Calu3 (cell line): ENCODE results near the gene FIZ1. TPM values are rescaled to one million over a fixed set of nuclear protein-coding genes. Genes with fewer than 3 reads are reported as not detected.
A peak's percentile ranks its signal among the peaks of the same experiment; 100 is the strongest.

Experiments used
- BruUV-seq: library from RNA; stranded (reverse); fragments of 400-500 nt; replicated peaks from 2 replicates; lab custom pipeline; 2021; lab: Mats Ljungman, UMichigan
- CTCF ChIA-PET: fragments of 300-600 bp; sonication (Branson Sonifier 250); formaldehyde crosslinking; loops from one replicate; lab custom pipeline; 2022; ENCODE audit warnings: antibody characterized with exemption; lab: Charles Lee
- DNase-seq: peaks from one replicate; pipeline ENCODE4 v3.0.0; 2022
- H3K27ac Mint-ChIP-seq: one replicate; pipeline ENCODE4 v1.8.0; 2022; ENCODE audit warnings: mixed read lengths; ENCODE audit not compliant: unreplicated experiment
- H3K27me3 Mint-ChIP-seq: one replicate; pipeline ENCODE4 v1.8.0; 2022; ENCODE audit warnings: mixed read lengths; ENCODE audit not compliant: unreplicated experiment
- H3K36me3 Mint-ChIP-seq: one replicate; pipeline ENCODE4 v1.8.0; 2022; ENCODE audit warnings: mild to moderate bottlenecking, moderate library complexity, mixed read lengths; ENCODE audit not compliant: insufficient read depth, unreplicated experiment
- H3K4me1 Mint-ChIP-seq: one replicate; pipeline ENCODE4 v1.8.0; 2022; ENCODE audit warnings: mild to moderate bottlenecking, low read depth, mixed read lengths; ENCODE audit not compliant: unreplicated experiment
- H3K4me3 Mint-ChIP-seq: one replicate; pipeline ENCODE4 v1.8.0; 2022; ENCODE audit warnings: mild to moderate bottlenecking, low read depth, moderate library complexity, mixed read lengths; ENCODE audit not compliant: unreplicated experiment
- H3K9me3 Mint-ChIP-seq: one replicate; pipeline ENCODE4 v1.8.0; 2022; ENCODE audit warnings: low read depth, mixed read lengths; ENCODE audit not compliant: unreplicated experiment
- intact Hi-C: fragments of 100-400 bp; cut with micrococcal nuclease; formaldehyde crosslinking; loops from one replicate; pipeline ENCODE4 v1.10.0; 2022; ENCODE audit not compliant: unreplicated experiment
- total RNA-seq: library from RNA; stranded (reverse); gene quantifications from 2 replicates; pipeline ENCODE4 v1.2.3, GENCODE V29; 2022
- TF ChIP-seq, protein P1 (sequence below): fragments of 200-600 bp; IDR thresholded peaks from one replicate; pipeline ENCODE4 v1.8.0; 2022; ENCODE audit warnings: antibody characterized with exemption; ENCODE audit not compliant: unreplicated experiment

FIZ1 gene
- total RNA-seq, 1 experiment from 2014 or later: 18.6 TPM

DNA sequence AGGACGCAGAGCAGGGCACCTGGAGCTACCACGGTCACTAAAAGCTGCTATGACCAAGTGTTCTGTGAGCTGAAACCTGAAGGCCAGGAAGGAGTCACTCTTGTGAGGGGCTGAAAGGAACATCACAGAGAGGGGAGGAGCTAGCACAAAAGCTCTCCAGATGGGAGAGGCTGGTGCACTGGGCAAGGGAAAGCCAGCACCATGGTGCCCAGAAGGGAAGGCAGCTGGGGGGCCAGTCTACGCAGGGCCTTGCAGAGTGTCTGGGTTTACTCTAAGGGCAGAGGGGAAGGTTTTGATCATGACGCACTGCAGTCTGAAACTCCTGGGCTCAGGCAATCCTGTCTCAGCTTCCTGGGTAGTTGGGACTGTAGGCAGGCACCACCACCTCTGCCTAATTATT, 37.4 kb upstream of the FIZ1 start:
- Mint-ChIP-seq H3K36me3 (peaks cover 65% of the 10 kb centered on the region), H3K9me3 (no peaks in the 10 kb centered on the region), H3K27me3 (no peaks in the 10 kb centered on the region), H3K27ac (peak overlapping the region; percentile 97), H3K4me1 (peaks cover 42% of the 10 kb centered on the region), H3K4me3 (peak overlapping the region; percentile 91)
- intact Hi-C loops: loop anchor here (10.0 kb wide), 2 partner anchors 252 to 492 kb away; partner anchors contain the start of genes RPL28, TMEM238 and TNNT1
- no peak for DNase-seq
- BruUV-seq: no TSS peak
- TF ChIP-seq, protein P1, sequence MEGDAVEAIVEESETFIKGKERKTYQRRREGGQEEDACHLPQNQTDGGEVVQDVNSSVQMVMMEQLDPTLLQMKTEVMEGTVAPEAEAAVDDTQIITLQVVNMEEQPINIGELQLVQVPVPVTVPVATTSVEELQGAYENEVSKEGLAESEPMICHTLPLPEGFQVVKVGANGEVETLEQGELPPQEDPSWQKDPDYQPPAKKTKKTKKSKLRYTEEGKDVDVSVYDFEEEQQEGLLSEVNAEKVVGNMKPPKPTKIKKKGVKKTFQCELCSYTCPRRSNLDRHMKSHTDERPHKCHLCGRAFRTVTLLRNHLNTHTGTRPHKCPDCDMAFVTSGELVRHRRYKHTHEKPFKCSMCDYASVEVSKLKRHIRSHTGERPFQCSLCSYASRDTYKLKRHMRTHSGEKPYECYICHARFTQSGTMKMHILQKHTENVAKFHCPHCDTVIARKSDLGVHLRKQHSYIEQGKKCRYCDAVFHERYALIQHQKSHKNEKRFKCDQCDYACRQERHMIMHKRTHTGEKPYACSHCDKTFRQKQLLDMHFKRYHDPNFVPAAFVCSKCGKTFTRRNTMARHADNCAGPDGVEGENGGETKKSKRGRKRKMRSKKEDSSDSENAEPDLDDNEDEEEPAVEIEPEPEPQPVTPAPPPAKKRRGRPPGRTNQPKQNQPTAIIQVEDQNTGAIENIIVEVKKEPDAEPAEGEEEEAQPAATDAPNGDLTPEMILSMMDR: no peak
- CTCF ChIA-PET: interaction anchor here (0.5 to 1.3 kb wide), 3 partner anchors 12 to 584 kb away, joined by 3 to 4 read pairs (median 3); no protein-coding TSS in a partner anchor

GRCh38 chr19:55635856-55636440, 36.6 kb upstream of the FIZ1 start:
- H3K4me3 Mint-ChIP-seq: peak overlapping the region; percentile 91
- peaks cover 59% of the 10 kb centered on the region for H3K36me3 Mint-ChIP-seq
- intact Hi-C loops: loop anchor here (10.0 kb wide), 2 partner anchors 251 to 491 kb away; partner anchors contain the start of genes RPL28, TMEM238 and TNNT1
- TF ChIP-seq, protein P1: no peak
- no peaks in the 10 kb centered on the region for H3K9me3 Mint-ChIP-seq
- no TSS peak for BruUV-seq
- H3K27me3 Mint-ChIP-seq: no peaks in the 10 kb centered on the region
- peaks cover 40% of the 10 kb centered on the region for H3K4me1 Mint-ChIP-seq
- H3K27ac Mint-ChIP-seq: peak overlapping the region; percentile 97
- no peak for DNase-seq
- CTCF ChIA-PET: interaction anchor here (0.5 to 0.6 kb wide), 2 partner anchors 583 to 618 kb away, joined by 3 to 4 read pairs; no protein-coding TSS in a partner anchor

DNA sequence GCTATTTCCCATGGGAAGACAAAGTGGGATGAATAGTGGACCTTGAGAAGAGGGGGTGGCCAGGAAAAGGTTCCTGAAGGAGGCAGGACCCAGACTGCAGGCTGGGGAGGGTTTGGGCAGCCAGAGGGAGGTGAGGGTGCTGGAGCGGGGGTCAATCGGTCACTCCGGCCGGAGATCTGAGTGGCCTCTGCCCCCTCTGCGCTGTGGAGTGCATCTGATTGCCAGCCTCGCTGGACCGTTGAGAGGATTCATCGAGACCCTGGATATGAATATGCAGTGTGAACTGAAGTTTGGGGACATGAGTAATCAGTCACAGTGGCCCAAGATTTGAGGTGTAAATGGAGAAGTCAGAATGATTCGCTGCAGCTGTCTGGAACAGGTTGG, 36.0 kb upstream of the FIZ1 start:
- Mint-ChIP-seq H3K9me3 (no peaks in the 10 kb centered on the region), H3K36me3 (peaks cover 53% of the 10 kb centered on the region), H3K4me3 (peak overlapping the region; percentile 91), H3K27ac (peak overlapping the region; percentile 97), H3K4me1 (peaks cover 40% of the 10 kb centered on the region), H3K27me3 (no peaks in the 10 kb centered on the region)
- no peak for DNase-seq
- CTCF ChIA-PET: interaction anchor here (0.5 to 1.0 kb wide), 6 partner anchors 11 to 698 kb away, joined by 3 to 5 read pairs (median 4); partner anchors contain the start of genes FIZ1 and ZNF784
- intact Hi-C loops: loop anchor here (10.0 kb wide), 2 partner anchors 251 to 491 kb away; partner anchors contain the start of genes RPL28, TMEM238 and TNNT1
- TF ChIP-seq, protein P1: no peak
- BruUV-seq: TSS peak; percentile 43

GRCh38 chr19:55633861-55634260, 34.5 kb upstream of the FIZ1 start:
- H3K4me1 Mint-ChIP-seq: peaks cover 40% of the 10 kb centered on the region

More at GRCh38 chr19:55633861-55634260, 34.5 kb upstream of the FIZ1 start:
- H3K27ac Mint-ChIP-seq: no peak overlapping the region
- BruUV-seq: no TSS peak
- peaks cover 49% of the 10 kb centered on the region for H3K36me3 Mint-ChIP-seq
- H3K27me3 Mint-ChIP-seq: no peaks in the 10 kb centered on the region
- no peaks in the 10 kb centered on the region for H3K9me3 Mint-ChIP-seq
- TF ChIP-seq, protein P1: no peak
- no peak overlapping the region for H3K4me3 Mint-ChIP-seq
- CTCF ChIA-PET: interaction anchor here (0.7 to 0.9 kb wide), 2 partner anchors 10 to 138 kb away, joined by 4 to 6 read pairs; partner anchors contain the start of gene ZNF784
- intact Hi-C loops: loop anchor here (5.0 to 10.0 kb wide), 3 partner anchors 167 to 489 kb away; partner anchors contain the start of genes RPL28, TMEM238 and TNNT1
- DNase-seq: no peak
